GM21786 (cell line): ENCODE data around the gene AGAP2.

ENCODE experiments used
- ATAC-seq: cut with Tn5 transposase; IDR thresholded peaks from one replicate; pipeline ENCODE4 v1.9.1; 2021; ENCODE audit not compliant: unreplicated experiment

AGAP2 gene

DNA sequence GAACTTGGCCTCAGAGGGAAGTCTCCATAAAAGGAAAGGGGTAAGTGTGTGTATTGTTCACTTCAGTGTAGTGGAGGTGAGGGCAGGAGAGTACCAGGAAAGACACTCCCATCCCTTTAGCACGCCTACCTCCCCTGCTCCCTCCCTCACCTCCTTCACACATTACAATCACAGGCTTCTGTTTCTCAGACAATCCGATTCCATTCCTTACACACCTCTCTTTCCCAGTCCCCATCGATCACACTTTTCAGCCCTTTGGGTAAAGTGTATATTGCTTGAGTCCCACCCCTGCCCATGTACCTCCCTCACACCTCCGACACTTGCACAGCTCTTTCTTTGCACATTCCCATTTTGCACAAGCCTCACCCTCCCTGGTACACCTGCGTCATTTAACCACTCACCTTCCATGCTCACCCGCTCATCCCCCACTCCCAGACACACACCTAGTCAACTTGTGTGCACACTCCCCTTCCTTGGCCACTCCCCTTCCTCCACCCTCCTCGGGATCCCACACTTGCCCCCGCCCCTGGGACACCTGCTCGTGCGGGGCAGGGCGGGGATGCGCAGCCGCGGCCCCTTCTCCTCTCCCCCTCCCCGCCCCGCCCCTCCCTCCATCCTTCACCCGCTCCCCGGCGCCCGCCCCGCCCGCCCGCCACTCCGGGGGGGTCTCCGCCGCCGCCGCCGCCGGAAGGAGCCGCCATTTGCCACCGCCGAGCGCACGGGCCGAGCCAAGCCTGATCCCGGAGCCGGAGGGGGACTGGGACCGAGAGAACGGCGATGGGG is 16.1 kb upstream of the AGAP2 start, which contains the start of gene MARCHF9:
TSS of gene MARCHF9 (plus strand) at position 693 of the 783 bp plus-strand sequence. CDS start 426 bp downstream, outside the sequence.
- peak; percentile 36 for ATAC-seq

- no peak for ATAC-seq
These were observed 15.3 kb upstream of the AGAP2 start for GRCh38 chr12:57753756-57754337.

GRCh38 chr12:57752668-57753000 is 14.1 kb upstream of the AGAP2 start:
- no peak for ATAC-seq

GRCh38 chr12:57751788-57752667 is 13.5 kb upstream of the AGAP2 start, which contains the start of gene CDK4:
Gene CDK4 (minus strand): TSS chr12:57752310. CDS start chr12:57751717, 593 bp downstream.
- ATAC-seq, result peak; percentile 72

- no peak for ATAC-seq
These were observed 12.9 kb upstream of the AGAP2 start for GRCh38 chr12:57751432-57751787.

DNA sequence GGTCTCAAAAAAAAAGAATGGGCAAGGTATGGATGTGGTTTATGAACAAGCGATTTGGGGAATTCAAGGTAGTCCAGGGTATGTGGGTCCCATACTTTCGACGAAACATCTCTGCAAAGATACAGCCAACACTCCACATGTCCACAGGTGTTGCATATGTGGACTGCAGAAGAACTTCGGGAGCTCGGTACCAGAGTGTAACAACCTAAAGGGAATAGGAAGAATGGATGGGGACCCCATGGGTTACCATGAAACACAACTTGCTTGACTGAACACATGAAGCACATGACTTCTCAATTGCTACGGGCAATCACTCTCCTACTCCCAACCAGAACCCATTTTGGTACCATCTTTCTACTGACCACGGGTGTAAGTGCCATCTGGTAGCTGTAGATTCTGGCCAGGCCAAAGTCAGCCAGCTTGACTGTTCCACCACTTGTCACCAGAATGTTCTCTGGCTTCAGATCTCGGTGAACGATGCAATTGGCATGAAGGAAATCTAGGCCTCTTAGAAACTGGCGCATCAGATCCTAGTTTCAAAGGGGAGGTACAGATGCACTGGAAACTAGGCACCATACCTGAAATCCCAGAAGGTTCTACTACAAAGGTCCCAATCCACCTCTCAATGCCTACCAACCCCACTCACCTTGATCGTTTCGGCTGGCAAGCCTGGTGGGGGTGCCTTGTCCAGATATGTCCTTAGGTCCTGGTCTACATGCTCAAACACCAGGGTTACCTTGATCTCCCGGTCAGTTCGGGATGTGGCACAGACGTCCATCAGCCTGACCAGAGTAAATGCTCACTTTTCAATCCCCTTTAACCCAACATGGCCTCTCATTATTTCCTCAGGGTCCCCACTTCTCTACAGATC is 12.3 kb upstream of the AGAP2 start:
- ATAC-seq, result no peak

DNA sequence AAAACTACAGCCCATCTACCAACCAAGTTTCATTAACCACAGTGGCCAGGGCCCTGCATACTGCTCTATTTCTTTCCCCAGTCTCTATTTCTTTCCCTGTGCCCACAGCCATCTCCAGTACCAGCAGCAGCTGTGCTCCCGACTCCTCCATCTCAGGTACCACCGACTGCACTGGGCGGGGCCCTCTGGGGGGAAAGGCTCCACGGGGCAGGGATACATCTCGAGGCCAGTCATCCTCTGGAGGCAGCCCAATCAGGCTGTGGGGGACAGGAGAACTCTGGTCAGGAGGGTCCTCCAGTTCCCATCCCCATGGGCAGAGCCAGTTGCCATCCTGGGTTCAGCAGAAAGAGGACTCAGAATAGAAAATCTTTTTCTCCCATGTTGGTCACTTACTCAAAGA is 10.5 kb upstream of the AGAP2 start:
- ATAC-seq, result no peak

- no peak for ATAC-seq
These were observed 7.5 kb upstream of the AGAP2 start for GRCh38 chr12:57746025-57746424.

- no peak for ATAC-seq
These were observed 6.9 kb upstream of the AGAP2 start for GRCh38 chr12:57745485-57745881.

GRCh38 chr12:57744777-57745484 is 6.4 kb upstream of the AGAP2 start, which contains the start of gene TSPAN31:
Gene TSPAN31 (plus strand): TSS chr12:57745039. CDS start chr12:57745155, 116 bp downstream.
- peak; percentile 78 for ATAC-seq

- peak; percentile 31 for ATAC-seq
These were observed 5.7 kb upstream of the AGAP2 start for GRCh38 chr12:57744194-57744776.

GRCh38 chr12:57743769-57744168 is 5.2 kb upstream of the AGAP2 start:
- no peak for ATAC-seq

- peak; percentile 59 for ATAC-seq
These were observed 3.5 kb upstream of the AGAP2 start for GRCh38 chr12:57741844-57742738.

DNA sequence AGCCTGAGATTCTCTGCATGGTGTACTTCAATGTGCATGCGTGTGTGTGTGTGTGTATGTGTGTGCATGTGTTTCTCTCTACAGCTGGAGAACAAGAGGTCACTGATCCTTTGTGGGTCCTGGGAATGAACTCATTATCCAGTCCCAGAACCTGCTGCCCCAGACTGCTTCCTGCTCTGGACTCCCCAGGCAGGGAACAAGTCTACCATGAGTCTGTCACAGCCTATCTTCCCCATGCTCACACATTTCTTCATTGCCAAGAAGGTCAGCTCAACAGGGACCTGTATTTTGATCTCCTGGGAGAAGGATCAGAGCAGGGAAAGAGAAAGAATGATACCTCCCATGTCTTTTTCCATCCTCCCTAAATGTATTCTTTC is 2.9 kb upstream of the AGAP2 start:
- ATAC-seq, result no peak

DNA sequence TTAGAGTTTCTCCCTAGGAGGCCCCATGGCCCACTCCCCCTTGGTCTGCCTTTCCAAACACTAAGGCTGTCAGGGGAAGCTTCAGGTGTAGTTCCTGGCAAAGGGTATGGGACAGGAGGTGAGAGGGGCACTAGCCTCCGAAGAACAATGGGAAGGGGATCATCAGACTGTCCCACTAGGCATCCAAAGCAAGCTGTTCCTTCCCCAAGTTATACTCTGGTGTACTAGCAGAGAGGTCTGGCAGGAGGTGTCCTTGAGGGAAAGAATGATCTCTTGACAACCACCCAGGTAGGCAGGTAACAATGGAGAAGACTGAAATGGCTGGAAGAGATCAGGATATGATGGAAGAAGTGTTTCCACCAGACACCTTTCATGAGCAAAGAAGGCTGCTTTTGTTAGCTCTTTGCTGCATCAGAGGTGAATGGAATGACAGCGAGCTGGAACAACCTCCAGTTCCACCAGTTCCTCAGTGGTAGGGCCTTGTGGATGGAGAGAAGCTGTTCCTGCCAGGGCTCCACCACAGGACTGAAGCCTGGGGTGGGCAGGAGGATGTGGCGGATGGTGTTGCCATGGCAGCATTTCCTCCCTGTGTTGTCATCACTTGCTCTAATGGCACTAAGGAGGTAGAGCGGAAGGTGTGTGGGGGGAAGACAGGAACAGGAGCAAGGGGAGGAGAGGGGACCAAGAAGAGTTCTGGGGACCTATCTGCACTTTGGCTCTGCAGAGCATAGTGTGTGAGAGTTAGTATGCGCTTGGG is 2.3 kb upstream of the AGAP2 start:
- ATAC-seq, result peak; percentile 51

GRCh38 chr12:57739914-57740538 is 1.5 kb upstream of the AGAP2 start:
- ATAC-seq, result no peak

GRCh38 chr12:57739387-57739786 is 845 bp upstream of the AGAP2 start:
- ATAC-seq, result no peak
